PC-9 (cell line): Measurements from ENCODE around the gene RASL11B.

Source experiments
- CTCF ChIP-seq: fragments of 200-600 bp; sonication (generic); conservative IDR thresholded peaks from 2 replicates; pipeline ENCODE4 v1.6.1; 2017; ENCODE audit warnings: mixed run types, antibody characterized with exemption, mild to moderate bottlenecking, moderate library complexity
- EZH2 ChIP-seq: fragments of 200-600 bp; sonication (generic); IDR thresholded peaks from 2 replicates; pipeline ENCODE4 v1.8.0; 2017; ENCODE audit warnings: antibody characterized with exemption, low read depth

GRCh38 chr4:52846502-52846901 is 15.6 kb upstream of the RASL11B start:
- TF ChIP-seq CTCF: no peak
- TF ChIP-seq EZH2: no peak
